NT2/D1 (cell line): ENCODE measurements around the gene CRADD.

Experiments used
- DNase-seq: peaks from one replicate; pipeline ENCODE4 v3.0.0-alpha.2; 2011; ENCODE audit warnings: low read depth, low spot score
- H3K27me3 ChIP-seq: 2 replicates; pipeline ENCODE4 v1.6.0; 2011; ENCODE audit warnings: mild to moderate bottlenecking; ENCODE audit not compliant: insufficient read length, insufficient read depth
- H3K36me3 ChIP-seq: 2 replicates; pipeline ENCODE4 v1.6.1; 2011; ENCODE audit warnings: mild to moderate bottlenecking, low read length, mixed read lengths; ENCODE audit not compliant: insufficient read depth, insufficient read length
- H3K4me1 ChIP-seq: 2 replicates; pipeline ENCODE4 v1.5.1; 2011; ENCODE audit not compliant: insufficient read depth, insufficient read length
- H3K4me3 ChIP-seq: 2 replicates; pipeline ENCODE4 v1.5.1; 2011; ENCODE audit warnings: low read depth; ENCODE audit not compliant: insufficient read length
- H3K9ac ChIP-seq: 2 replicates; pipeline ENCODE4 v1.6.0; 2011; ENCODE audit warnings: low read depth; ENCODE audit not compliant: insufficient read length
- H3K9me3 ChIP-seq: 2 replicates; pipeline ENCODE4 v1.5.1; 2011; ENCODE audit warnings: mild to moderate bottlenecking, low read length; ENCODE audit not compliant: insufficient read depth
- SUZ12 ChIP-seq: IDR thresholded peaks from 2 replicates; pipeline ENCODE4 v1.6.1; 2011; ENCODE audit not compliant: insufficient read length, insufficient read depth; ENCODE audit errors: extremely low read depth
- YY1 ChIP-seq: IDR thresholded peaks from 2 replicates; pipeline ENCODE4 v1.6.1; 2011; ENCODE audit not compliant: insufficient read length, insufficient read depth
- ZNF274 ChIP-seq: IDR thresholded peaks from 2 replicates; pipeline ENCODE4 v1.6.1; 2011; ENCODE audit warnings: mild to moderate bottlenecking, low read depth, low read length

Gene CRADD

DNA sequence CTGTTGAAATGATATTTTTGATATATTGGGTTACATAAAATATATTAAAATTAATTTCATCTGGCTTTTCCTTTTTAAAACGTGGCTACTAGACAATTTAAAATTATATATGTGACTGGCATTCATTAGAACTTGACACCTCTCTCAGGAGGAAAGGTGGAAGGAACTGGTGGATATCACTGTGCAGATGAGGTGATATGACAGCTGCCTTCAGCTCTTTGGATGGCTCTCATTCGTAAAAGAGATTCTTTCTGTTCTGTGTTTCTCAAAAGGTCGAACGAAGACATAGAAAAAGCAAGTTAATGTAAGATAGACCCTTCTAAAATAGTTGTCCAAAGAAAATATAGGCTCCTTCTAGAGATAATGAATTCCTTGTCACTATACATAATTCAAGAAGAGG is 36.6 kb downstream of the CRADD start:
- no peak overlapping the region for H3K9ac ChIP-seq
- H3K36me3 ChIP-seq = no peaks in the 10 kb centered on the region
- no peaks in the 10 kb centered on the region for H3K27me3 ChIP-seq
- DNase-seq = no peak
- no peaks in the 10 kb centered on the region for H3K4me1 ChIP-seq
- TF ChIP-seq YY1 (no peak), SUZ12 (no peak), ZNF274 (no peak)
- H3K9me3 ChIP-seq = peaks cover 22% of the 10 kb centered on the region
- H3K4me3 ChIP-seq = no peak overlapping the region

DNA sequence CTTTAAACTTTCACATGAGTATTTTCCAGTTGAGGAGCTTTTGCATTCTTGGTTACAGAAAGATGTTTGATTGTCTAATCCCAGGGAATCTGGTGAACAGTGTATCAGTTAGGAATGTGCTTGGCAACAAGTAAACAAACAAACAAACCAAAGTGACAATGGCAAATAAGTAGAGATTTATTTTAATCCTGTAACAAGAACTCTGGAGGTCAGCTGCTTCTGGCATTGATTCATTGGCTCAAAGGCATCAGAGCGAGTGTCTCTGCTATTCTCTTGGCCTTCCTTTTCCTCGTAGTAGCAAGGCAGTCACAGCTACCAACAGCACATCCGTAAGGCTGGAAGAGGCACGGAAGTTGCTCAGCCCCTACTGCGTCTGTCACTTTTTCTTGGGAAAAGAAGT is 37.2 kb downstream of the CRADD start:
- no peak overlapping the region for H3K9ac ChIP-seq
- TF ChIP-seq SUZ12 = no peak
- no peak for TF ChIP-seq YY1
- no peak for TF ChIP-seq ZNF274
- peaks cover 20% of the 10 kb centered on the region for H3K9me3 ChIP-seq
- no peaks in the 10 kb centered on the region for H3K4me1 ChIP-seq
- no peaks in the 10 kb centered on the region for H3K27me3 ChIP-seq
- no peak overlapping the region for H3K4me3 ChIP-seq
- DNase-seq = no peak
- H3K36me3 ChIP-seq = no peaks in the 10 kb centered on the region

DNA sequence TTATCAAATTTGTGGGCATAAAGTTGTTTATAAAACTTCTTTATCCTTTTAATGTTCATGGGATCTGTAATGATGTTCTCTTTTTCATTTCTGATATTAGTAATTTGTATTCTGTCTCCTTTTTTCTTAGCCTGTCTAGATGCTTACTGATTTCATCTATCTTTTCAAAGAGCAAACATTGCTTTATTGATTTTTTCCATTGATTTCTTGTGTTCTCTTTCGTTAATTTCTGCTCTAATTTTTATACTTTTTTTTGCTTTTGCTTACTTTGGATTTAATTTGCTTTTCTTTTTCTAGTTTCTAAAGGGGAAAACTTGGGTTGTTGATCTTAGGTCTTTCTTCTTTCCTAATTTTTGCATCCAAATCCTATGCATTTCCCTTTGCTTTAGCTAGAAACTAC is 42.5 kb downstream of the CRADD start:
- Histone ChIP-seq H3K9me3 (peaks cover 25% of the 10 kb centered on the region), H3K9ac (no peak overlapping the region), H3K36me3 (no peaks in the 10 kb centered on the region), H3K4me1 (no peaks in the 10 kb centered on the region), H3K27me3 (no peaks in the 10 kb centered on the region), H3K4me3 (no peak overlapping the region)
- DNase-seq = no peak
- TF ChIP-seq ZNF274 = no peak
- no peak for TF ChIP-seq SUZ12
- TF ChIP-seq YY1 = no peak

DNA sequence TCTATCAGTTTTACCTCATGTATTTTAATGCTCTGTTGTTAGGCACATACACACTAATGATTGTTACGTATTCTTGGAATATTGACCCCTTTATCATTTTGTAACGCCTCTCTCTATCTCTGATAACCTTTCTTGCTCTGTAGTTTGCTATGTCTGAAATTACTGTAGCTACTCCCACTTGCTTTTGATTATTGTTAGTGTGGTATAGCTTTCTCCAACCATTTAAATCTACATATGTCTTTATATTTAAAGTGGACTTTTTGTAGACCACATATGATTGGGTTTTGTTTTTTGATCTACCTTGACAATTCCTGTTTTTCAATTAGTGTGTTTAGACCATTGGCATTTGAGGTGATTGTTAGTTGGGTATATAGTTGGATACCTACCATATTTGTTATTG is 43.4 kb downstream of the CRADD start:
- no peaks in the 10 kb centered on the region for H3K27me3 ChIP-seq
- no peak overlapping the region for H3K4me3 ChIP-seq
- DNase-seq = no peak
- H3K4me1 ChIP-seq = no peaks in the 10 kb centered on the region
- no peak for TF ChIP-seq SUZ12
- H3K9ac ChIP-seq = no peak overlapping the region
- H3K9me3 ChIP-seq = peaks cover 25% of the 10 kb centered on the region
- no peaks in the 10 kb centered on the region for H3K36me3 ChIP-seq

DNA sequence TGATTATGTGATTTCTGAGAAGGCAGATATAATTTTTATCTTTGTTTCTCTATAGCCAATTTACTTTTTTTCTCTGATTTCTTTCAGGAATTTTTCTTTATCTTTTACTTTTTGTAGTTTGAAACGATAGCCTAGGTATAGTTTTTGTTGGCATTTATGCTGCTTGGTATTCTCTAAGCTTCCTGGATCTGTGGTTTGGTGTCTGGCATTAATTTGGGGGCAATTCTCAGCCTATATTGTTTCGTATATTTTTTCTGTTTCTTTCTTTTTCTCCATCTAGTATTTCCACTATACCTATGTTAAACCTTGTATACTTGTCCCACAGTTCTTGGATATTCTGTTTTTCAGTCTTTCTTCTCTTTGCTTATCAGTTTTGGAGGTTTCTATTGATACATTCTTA is 45.0 kb downstream of the CRADD start:
- TF ChIP-seq SUZ12 (no peak), YY1 (no peak), ZNF274 (no peak)
- Histone ChIP-seq H3K27me3 (no peaks in the 10 kb centered on the region), H3K36me3 (no peaks in the 10 kb centered on the region), H3K4me1 (no peaks in the 10 kb centered on the region), H3K9me3 (peaks cover 25% of the 10 kb centered on the region), H3K4me3 (no peak overlapping the region), H3K9ac (no peak overlapping the region)
- DNase-seq = no peak

DNA sequence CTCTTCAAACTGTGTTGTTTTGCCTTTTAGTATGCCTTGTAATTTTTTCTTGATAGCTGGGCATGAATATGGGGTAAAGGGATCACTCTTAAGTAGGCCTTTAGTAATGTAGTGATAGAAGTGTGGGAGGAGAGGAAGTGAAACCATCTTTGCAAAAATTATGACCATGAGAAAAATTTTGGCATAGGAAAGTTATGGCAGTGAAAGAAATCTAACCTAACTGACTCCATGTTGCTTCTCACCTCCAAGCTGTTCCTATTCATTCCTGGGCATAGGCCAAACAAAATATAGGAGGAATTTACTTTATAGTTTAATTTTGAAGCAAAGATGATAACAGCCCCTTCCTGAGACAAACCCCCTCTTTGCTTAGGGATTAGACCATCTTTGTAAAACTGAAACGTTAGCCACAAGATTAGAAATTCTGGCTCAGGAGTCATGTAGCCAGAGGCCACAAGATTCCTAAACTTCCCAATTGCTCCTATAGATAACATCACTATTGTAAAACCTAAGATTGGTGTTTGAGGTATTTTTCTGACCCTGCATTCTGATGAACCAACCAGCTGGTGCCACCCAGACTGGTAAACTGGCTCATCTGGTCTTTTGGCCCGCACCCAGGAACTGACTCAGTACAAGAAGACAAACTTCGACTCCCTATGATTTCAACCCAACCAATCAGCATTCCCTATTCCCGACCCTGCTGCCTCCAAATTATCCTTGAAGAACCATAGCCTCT is 45.8 kb downstream of the CRADD start:
- peaks cover 20% of the 10 kb centered on the region for H3K9me3 ChIP-seq
- H3K27me3 ChIP-seq = no peaks in the 10 kb centered on the region
- no peaks in the 10 kb centered on the region for H3K36me3 ChIP-seq
- no peaks in the 10 kb centered on the region for H3K4me1 ChIP-seq
- TF ChIP-seq SUZ12 (no peak), ZNF274 (no peak), YY1 (no peak)
- DNase-seq = no peak
- H3K4me3 ChIP-seq = no peak overlapping the region
- H3K9ac ChIP-seq = no peak overlapping the region

DNA sequence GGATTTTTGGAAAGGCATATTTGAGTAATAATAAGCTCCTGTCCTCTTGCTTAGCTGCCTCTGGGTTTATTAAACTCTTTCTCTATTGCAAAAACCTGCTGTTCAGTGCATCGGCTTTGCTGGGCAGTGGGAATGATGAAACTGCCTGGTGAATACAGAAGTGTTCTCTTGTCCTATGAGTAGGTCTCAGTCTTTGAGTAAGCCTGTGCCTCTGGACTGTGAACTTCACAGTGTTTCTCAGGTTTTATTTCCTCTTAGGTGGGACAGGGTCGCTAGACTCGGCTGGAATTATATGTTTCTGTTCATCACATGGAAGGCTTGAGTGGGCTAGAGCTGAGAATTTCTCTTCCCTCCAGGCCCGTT is 46.4 kb downstream of the CRADD start:
- no peak overlapping the region for H3K4me3 ChIP-seq
- H3K27me3 ChIP-seq = no peaks in the 10 kb centered on the region
- no peaks in the 10 kb centered on the region for H3K36me3 ChIP-seq
- H3K4me1 ChIP-seq = no peaks in the 10 kb centered on the region
- H3K9me3 ChIP-seq = peaks cover 18% of the 10 kb centered on the region
- no peak overlapping the region for H3K9ac ChIP-seq
- DNase-seq = no peak
- TF ChIP-seq SUZ12 (no peak), YY1 (no peak), ZNF274 (no peak)

DNA sequence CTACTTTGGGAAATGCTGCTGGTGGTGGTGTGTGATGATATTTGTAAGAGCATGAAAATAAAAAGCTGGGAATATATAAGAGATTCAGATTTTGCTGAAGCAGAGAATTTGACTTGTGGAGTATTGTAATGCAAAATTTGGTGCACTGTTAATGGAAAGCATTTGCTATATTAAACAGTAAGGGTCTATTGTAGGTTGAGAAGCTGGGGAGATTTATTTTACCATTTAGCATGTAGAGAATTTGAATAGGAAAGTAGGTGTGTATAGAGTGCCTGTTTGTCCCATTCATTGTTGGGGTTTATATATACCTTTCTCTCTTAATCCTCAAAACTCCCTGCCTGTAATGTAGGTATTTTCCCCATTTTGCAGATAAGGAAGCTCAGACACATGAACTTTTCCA is 48.4 kb downstream of the CRADD start:
- Histone ChIP-seq H3K27me3 (no peaks in the 10 kb centered on the region), H3K9ac (no peak overlapping the region), H3K4me1 (no peaks in the 10 kb centered on the region), H3K9me3 (peaks cover 18% of the 10 kb centered on the region), H3K36me3 (no peaks in the 10 kb centered on the region), H3K4me3 (no peak overlapping the region)
- TF ChIP-seq SUZ12 = no peak
- no peak for TF ChIP-seq ZNF274
- TF ChIP-seq YY1 = no peak
- DNase-seq = no peak
